Measurements from ENCODE around the gene PSME1. TPM values are rescaled to one million over a fixed set of nuclear protein-coding genes. Genes with fewer than 3 reads are reported as not detected.

The PSME1 gene
- total and polyA plus RNA-seq, 2 of the 13 experiments (the other 11 are each of a cell fraction or from before 2014, with no cell fraction given): 159 to 608 TPM

DNA sequence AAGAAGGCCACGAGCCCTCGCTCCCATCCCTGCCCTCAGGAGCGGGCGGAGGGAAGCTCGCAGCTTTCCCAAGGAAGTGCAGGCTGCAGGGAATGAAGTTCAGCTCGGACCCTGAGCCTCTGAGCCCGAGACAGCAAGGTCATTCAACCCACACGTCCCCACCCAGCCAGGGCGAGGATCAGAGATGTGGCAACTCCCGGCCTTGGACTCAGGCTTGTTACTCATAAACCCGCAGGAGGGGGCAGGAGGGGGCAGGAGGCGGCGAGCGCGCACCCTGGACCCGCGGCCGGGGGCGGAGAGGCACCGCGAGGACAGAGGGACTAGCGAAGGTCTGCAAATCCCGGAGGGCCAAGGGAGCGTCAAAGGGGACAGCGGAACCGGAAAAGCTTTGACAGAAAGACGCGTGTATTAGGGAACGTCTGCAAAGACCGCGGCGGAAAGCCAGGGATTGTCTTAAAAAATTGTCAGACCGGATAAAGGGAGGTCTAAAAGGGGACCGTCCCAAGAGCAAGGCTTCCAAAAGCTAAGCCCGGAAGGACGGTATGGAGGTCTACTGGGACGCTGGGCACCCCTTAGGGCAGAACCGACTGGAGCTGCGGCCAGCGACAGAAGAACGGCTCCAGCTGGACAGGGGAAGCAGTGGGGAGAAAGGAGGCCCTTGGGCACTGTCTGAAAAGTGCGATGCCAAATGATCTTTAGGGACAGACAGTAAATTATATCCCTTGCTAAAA, 22.0 kb upstream of the PSME1 start (continued):
- TF ChIP-seq, protein P1, sequence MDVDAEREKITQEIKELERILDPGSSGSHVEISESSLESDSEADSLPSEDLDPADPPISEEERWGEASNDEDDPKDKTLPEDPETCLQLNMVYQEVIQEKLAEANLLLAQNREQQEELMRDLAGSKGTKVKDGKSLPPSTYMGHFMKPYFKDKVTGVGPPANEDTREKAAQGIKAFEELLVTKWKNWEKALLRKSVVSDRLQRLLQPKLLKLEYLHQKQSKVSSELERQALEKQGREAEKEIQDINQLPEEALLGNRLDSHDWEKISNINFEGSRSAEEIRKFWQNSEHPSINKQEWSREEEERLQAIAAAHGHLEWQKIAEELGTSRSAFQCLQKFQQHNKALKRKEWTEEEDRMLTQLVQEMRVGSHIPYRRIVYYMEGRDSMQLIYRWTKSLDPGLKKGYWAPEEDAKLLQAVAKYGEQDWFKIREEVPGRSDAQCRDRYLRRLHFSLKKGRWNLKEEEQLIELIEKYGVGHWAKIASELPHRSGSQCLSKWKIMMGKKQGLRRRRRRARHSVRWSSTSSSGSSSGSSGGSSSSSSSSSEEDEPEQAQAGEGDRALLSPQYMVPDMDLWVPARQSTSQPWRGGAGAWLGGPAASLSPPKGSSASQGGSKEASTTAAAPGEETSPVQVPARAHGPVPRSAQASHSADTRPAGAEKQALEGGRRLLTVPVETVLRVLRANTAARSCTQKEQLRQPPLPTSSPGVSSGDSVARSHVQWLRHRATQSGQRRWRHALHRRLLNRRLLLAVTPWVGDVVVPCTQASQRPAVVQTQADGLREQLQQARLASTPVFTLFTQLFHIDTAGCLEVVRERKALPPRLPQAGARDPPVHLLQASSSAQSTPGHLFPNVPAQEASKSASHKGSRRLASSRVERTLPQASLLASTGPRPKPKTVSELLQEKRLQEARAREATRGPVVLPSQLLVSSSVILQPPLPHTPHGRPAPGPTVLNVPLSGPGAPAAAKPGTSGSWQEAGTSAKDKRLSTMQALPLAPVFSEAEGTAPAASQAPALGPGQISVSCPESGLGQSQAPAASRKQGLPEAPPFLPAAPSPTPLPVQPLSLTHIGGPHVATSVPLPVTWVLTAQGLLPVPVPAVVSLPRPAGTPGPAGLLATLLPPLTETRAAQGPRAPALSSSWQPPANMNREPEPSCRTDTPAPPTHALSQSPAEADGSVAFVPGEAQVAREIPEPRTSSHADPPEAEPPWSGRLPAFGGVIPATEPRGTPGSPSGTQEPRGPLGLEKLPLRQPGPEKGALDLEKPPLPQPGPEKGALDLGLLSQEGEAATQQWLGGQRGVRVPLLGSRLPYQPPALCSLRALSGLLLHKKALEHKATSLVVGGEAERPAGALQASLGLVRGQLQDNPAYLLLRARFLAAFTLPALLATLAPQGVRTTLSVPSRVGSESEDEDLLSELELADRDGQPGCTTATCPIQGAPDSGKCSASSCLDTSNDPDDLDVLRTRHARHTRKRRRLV (CRISPR knock-in tag; IDR thresholded peaks at IDR 0.05): peak; percentile 93
- peak; percentile 81 for TF ChIP-seq ZBTB26 (CRISPR knock-in tag; IDR thresholded peaks at IDR 0.05; ENCODE audit: borderline replicate concordance)
- peak; percentile 28 for TF ChIP-seq HES4 (CRISPR knock-in tag; IDR thresholded peaks at IDR 0.05; ENCODE audit: borderline replicate concordance)
- peak; percentile 100 for TF ChIP-seq ZNF350 (CRISPR knock-in tag; IDR thresholded peaks at IDR 0.05; ENCODE audit: borderline replicate concordance, low read depth)
- TF ChIP-seq ZKSCAN1 (IDR thresholded peaks at IDR 0.05; ENCODE audit: low read length): peak; percentile 62
- peak; percentile 99 for TF ChIP-seq MED1 (CRISPR knock-in tag; IDR thresholded peaks at IDR 0.05)
- TF ChIP-seq FOXP1 (IDR thresholded peaks at IDR 0.05): peak; percentile 67; the same call in 1 of the 2 replicates
- TF ChIP-seq FOXP1 (CRISPR knock-in tag; IDR thresholded peaks at IDR 0.05): peak; percentile 95
- peak; percentile 78; the same call in 1 of the 2 replicates for TF ChIP-seq SMAD9 (CRISPR knock-in tag; IDR thresholded peaks at IDR 0.05)
- TF ChIP-seq STAT6 (CRISPR knock-in tag; IDR thresholded peaks at IDR 0.05; ENCODE audit: borderline replicate concordance): peak; percentile 100; the same call in 1 of the 2 replicates
- TF ChIP-seq HNF4G (IDR thresholded peaks at IDR 0.05; ENCODE audit: borderline replicate concordance, low read depth, low read length): peak; percentile 100
- TF ChIP-seq HNF4G (CRISPR knock-in tag; IDR thresholded peaks at IDR 0.05; ENCODE audit: borderline replicate concordance, low read depth): peak; percentile 100
- peak; percentile 61; the same call in 1 of the 2 replicates for TF ChIP-seq SIN3B (IDR thresholded peaks at IDR 0.05; ENCODE audit: low read length)
- TF ChIP-seq CENPT (CRISPR knock-in tag; IDR thresholded peaks at IDR 0.05; ENCODE audit: low read depth): no peak; the same call in none of the 2 replicates
- peak; percentile 97 for TF ChIP-seq MEIS1 (CRISPR knock-in tag; IDR thresholded peaks at IDR 0.05; ENCODE audit: borderline replicate concordance)
- peak; percentile 100 for TF ChIP-seq MIXL1 (CRISPR knock-in tag; IDR thresholded peaks at IDR 0.05)
- TF ChIP-seq ELF1 (CRISPR knock-in tag; IDR thresholded peaks at IDR 0.05): peak; percentile 85
- TF ChIP-seq ZNF441 (CRISPR knock-in tag; IDR thresholded peaks at IDR 0.05; ENCODE audit: borderline replicate concordance): peak; percentile 97
- peak; percentile 97 for TF ChIP-seq NFKB2 (CRISPR knock-in tag; IDR thresholded peaks at IDR 0.05; ENCODE audit: borderline replicate concordance)
- peak; percentile 99 for TF ChIP-seq POGZ (CRISPR knock-in tag; IDR thresholded peaks at IDR 0.05)
- TF ChIP-seq HDAC6 (IDR thresholded peaks at IDR 0.05; ENCODE audit: low read depth, low read length): no peak
- TF ChIP-seq JARID2 (CRISPR knock-in tag; IDR thresholded peaks at IDR 0.05; ENCODE audit: insufficient replicate concordance): peak; percentile 98
- peak; percentile 97 for TF ChIP-seq SOX5 (CRISPR knock-in tag; IDR thresholded peaks at IDR 0.05; ENCODE audit: borderline replicate concordance)

All from HepG2 (cell line).